Transverse colon (tissue), 3 donors: Measurements from ENCODE around the gene EXOC3L4.

Experiments used
- POLR2A ChIP-seq: fragments of 450-650 bp; IDR thresholded peaks from one replicate; pipeline ENCODE4 v1.6.1; 2016; ENCODE audit warnings: antibody characterized with exemption, mild to moderate bottlenecking, moderate library complexity
- TF ChIP-seq, protein P1 (sequence below), 5 experiments: fragments of 200-600 bp in 3 of 5; fragments of 450-650 bp in 2 of 5; sonication (generic) in 3 of 5; IDR thresholded peaks; 1 replicate in 2 of 5; 2 replicates in 3 of 5; pipeline ENCODE4 v1.5.1; 2016 to 2017; ENCODE audit warnings: antibody characterized with exemption in 5 of 5, inconsistent platforms in 3 of 5, mild to moderate bottlenecking in 2 of 5, moderate library complexity in 1 of 5

DNA sequence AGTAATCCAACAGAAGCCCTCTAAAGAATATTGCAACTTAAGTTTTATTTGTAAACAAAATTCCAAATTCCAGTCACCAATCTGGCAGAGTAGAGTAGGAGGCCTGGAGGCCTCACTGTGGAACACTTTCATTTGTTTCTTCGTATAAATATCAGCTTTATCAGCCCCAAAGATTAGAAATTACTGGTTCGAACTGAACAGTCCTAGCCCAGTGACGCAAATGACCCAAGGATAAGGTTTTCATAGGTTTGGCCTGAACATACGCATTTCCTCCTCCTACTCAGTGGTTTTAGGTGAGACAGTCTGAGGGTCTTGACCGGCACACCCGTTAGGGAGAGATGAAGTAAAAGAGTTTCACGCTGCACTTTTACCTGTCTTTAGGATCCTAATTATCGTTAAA lies 38.8 kb upstream of the EXOC3L4 start:
- TF ChIP-seq, protein P1, sequence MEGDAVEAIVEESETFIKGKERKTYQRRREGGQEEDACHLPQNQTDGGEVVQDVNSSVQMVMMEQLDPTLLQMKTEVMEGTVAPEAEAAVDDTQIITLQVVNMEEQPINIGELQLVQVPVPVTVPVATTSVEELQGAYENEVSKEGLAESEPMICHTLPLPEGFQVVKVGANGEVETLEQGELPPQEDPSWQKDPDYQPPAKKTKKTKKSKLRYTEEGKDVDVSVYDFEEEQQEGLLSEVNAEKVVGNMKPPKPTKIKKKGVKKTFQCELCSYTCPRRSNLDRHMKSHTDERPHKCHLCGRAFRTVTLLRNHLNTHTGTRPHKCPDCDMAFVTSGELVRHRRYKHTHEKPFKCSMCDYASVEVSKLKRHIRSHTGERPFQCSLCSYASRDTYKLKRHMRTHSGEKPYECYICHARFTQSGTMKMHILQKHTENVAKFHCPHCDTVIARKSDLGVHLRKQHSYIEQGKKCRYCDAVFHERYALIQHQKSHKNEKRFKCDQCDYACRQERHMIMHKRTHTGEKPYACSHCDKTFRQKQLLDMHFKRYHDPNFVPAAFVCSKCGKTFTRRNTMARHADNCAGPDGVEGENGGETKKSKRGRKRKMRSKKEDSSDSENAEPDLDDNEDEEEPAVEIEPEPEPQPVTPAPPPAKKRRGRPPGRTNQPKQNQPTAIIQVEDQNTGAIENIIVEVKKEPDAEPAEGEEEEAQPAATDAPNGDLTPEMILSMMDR (IDR thresholded peaks at IDR 0.05): no peak
- no peak for TF ChIP-seq POLR2A
